OCI-LY7 (cell line): ENCODE results near the gene GOLGA7B.

Experiments
- EZH2phosphoT487 ChIP-seq: fragments of 200-600 bp; sonication (generic); IDR thresholded peaks from 2 replicates; pipeline ENCODE4 v1.6.1; 2018; ENCODE audit warnings: low read depth, borderline replicate concordance, mild to moderate bottlenecking, mixed run types, antibody characterized with exemption, low read length, moderate library complexity, mixed read lengths
- TF ChIP-seq, protein P1 (sequence below): fragments of 200-600 bp; sonication (generic); conservative IDR thresholded peaks from 2 replicates; pipeline ENCODE4 v1.5.1; 2014; ENCODE audit warnings: mild to moderate bottlenecking, antibody characterized with exemption, low read length, moderate library complexity, mixed read lengths

DNA sequence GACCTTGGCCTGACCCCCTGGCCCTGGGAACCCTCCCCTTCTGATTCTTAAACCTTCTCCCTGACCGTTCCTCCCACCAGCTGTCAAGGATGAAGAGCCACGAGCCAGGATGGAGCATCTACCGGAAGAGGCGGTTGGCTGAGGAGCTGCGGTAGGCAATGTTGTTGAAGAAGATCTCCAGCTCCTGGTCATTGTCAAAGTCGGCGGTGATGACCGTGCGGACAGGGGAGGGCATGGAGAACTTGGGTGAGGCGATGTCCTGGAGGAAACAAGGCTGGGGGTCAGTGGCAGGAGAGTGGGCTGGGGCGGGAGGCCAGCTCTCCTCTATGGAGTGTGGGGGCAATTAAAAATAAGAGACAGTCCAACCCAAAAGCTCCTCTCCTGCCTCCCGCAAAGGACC lies 51.7 kb downstream of the GOLGA7B start:
- TF ChIP-seq, protein P1, sequence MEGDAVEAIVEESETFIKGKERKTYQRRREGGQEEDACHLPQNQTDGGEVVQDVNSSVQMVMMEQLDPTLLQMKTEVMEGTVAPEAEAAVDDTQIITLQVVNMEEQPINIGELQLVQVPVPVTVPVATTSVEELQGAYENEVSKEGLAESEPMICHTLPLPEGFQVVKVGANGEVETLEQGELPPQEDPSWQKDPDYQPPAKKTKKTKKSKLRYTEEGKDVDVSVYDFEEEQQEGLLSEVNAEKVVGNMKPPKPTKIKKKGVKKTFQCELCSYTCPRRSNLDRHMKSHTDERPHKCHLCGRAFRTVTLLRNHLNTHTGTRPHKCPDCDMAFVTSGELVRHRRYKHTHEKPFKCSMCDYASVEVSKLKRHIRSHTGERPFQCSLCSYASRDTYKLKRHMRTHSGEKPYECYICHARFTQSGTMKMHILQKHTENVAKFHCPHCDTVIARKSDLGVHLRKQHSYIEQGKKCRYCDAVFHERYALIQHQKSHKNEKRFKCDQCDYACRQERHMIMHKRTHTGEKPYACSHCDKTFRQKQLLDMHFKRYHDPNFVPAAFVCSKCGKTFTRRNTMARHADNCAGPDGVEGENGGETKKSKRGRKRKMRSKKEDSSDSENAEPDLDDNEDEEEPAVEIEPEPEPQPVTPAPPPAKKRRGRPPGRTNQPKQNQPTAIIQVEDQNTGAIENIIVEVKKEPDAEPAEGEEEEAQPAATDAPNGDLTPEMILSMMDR, result no peak
- TF ChIP-seq EZH2phosphoT487, result no peak
